Keratinocyte (primary cell): ENCODE measurements around the gene RSBN1. TPM values are rescaled to one million over a fixed set of nuclear protein-coding genes. Genes with fewer than 3 reads are reported as not detected.

Source experiments
- DNase-seq: peaks from one replicate; pipeline ENCODE4 v3.0.0-alpha.2; 2011; ENCODE audit warnings: low read depth, missing footprints, low spot score
- FAIRE-seq: peaks from 2 replicates; lab custom pipeline; 2011; peaks lifted over from hg19 to GRCh38; lab: Jason Lieb, UNC
- H2AFZ ChIP-seq: 2 replicates; pipeline ENCODE4 v1.6.0; 2012; ENCODE audit warnings: low read length, control low read depth, inconsistent platforms; ENCODE audit not compliant: control insufficient read depth
- H3K27ac ChIP-seq: 2 replicates; pipeline ENCODE4 v1.5.1; 2011; ENCODE audit warnings: low read length; ENCODE audit not compliant: control insufficient read depth, insufficient read depth
- H3K27me3 ChIP-seq: 3 replicates; pipeline ENCODE4 v1.6.0; 2011; ENCODE audit warnings: low read length; ENCODE audit not compliant: control insufficient read depth, insufficient read depth; ENCODE audit errors: extremely low read depth
- H3K36me3 ChIP-seq, 2 experiments: 2 replicates in 1 of 2; 3 replicates in 1 of 2; pipeline ENCODE4 v1.5.1; 2011; ENCODE audit warnings: low read length in 2 of 2, mild to moderate bottlenecking in 1 of 2; ENCODE audit not compliant: control insufficient read depth in 2 of 2, insufficient read depth in 2 of 2; ENCODE audit errors: extremely low read depth in 1 of 2
- H3K4me1 ChIP-seq: 3 replicates; pipeline ENCODE4 v1.5.1; 2011; ENCODE audit warnings: low read length; ENCODE audit not compliant: control insufficient read depth, insufficient read depth; ENCODE audit errors: extremely low read depth
- H3K4me2 ChIP-seq: 3 replicates; pipeline ENCODE4 v1.6.0; 2011; ENCODE audit warnings: low read depth, low read length; ENCODE audit not compliant: control insufficient read depth, insufficient read depth; ENCODE audit errors: extremely low read depth
- H3K4me3 ChIP-seq, 3 experiments: fragments of 200-600 bp in 1 of 3; sonication (generic) in 1 of 3; 2 replicates in 2 of 3; 3 replicates in 1 of 3; pipeline ENCODE4 v1.5.1; 2011 to 2016; ENCODE audit warnings: low read length in 3 of 3, mild to moderate bottlenecking in 3 of 3, control low read depth in 2 of 3, inconsistent platforms in 1 of 3, low read depth in 1 of 3, mixed read lengths in 1 of 3, mixed run types in 1 of 3, moderate library complexity in 1 of 3; ENCODE audit not compliant: control insufficient read depth in 2 of 3, insufficient read depth in 2 of 3; ENCODE audit errors: extremely low read depth in 1 of 3
- H3K79me2 ChIP-seq: 2 replicates; pipeline ENCODE4 v1.6.0; 2012; ENCODE audit warnings: low read length; ENCODE audit not compliant: control insufficient read depth, insufficient read depth
- H3K9ac ChIP-seq: 3 replicates; pipeline ENCODE4 v1.6.0; 2011; ENCODE audit warnings: low read length; ENCODE audit not compliant: control insufficient read depth, insufficient read depth; ENCODE audit errors: extremely low read depth
- H3K9me1 ChIP-seq: 3 replicates; pipeline ENCODE4 v1.6.0; 2011; ENCODE audit warnings: low read length; ENCODE audit not compliant: control insufficient read depth, insufficient read depth; ENCODE audit errors: extremely low read depth
- H3K9me3 ChIP-seq: 2 replicates; pipeline ENCODE4 v1.5.1; 2012; ENCODE audit warnings: low read depth, low read length; ENCODE audit not compliant: control insufficient read depth
- H4K20me1 ChIP-seq: 3 replicates; pipeline ENCODE4 v1.6.0; 2011; ENCODE audit warnings: low read length; ENCODE audit not compliant: control insufficient read depth, insufficient read depth; ENCODE audit errors: extremely low read depth
- EZH2 ChIP-seq: IDR thresholded peaks from one replicate; pipeline ENCODE4 v1.6.1; 2012; ENCODE audit warnings: inconsistent platforms, mild to moderate bottlenecking, low read length, moderate library complexity
- dilution Hi-C: fragments of 300-500 bp; cut with MboI; formaldehyde crosslinking; loops from one replicate; pipeline ENCODE4 v1.7.0; 2020; ENCODE audit warnings: low sequenced_read_pairs; ENCODE audit not compliant: extremely low pct_ligation_motif_present
- polyA plus RNA-seq, 5 experiments: library from polyadenylated mRNA; depleted of rRNA in 3 of 5; stranded (reverse) in 3 of 5; stranded (forward) in 1 of 5; unstranded in 1 of 5; fragments of >200 nt; gene quantifications; 1 replicate in 1 of 5; 2 replicates in 3 of 5; 3 replicates in 1 of 5; pipeline versions ENCODE4 v1.2.1 to v1.2.3, GENCODE V29; 2011 to 2012; ENCODE audit warnings: missing spikeins in 2 of 5, low read depth in 1 of 5, low replicate concordance in 1 of 5
- TF ChIP-seq, protein P1 (sequence below), 3 experiments: IDR thresholded peaks in 1 of 3; conservative IDR thresholded peaks in 1 of 3; optimal IDR thresholded peaks in 1 of 3; 2 replicates in 2 of 3; 3 replicates in 1 of 3; pipeline versions ENCODE3 to v1.5.1; 2011; ENCODE audit warnings: low read length in 3 of 3, mild to moderate bottlenecking in 3 of 3, moderate library complexity in 2 of 3, control low read depth in 1 of 3, inconsistent platforms in 1 of 3; ENCODE audit not compliant: insufficient read depth in 2 of 3; ENCODE audit errors: extremely low read depth in 1 of 3

The RSBN1 gene
- polyA plus RNA-seq, 1 donor (not counting 4 experiments of a cell fraction or from before 2014, with no cell fraction given) = 10.4 TPM

DNA sequence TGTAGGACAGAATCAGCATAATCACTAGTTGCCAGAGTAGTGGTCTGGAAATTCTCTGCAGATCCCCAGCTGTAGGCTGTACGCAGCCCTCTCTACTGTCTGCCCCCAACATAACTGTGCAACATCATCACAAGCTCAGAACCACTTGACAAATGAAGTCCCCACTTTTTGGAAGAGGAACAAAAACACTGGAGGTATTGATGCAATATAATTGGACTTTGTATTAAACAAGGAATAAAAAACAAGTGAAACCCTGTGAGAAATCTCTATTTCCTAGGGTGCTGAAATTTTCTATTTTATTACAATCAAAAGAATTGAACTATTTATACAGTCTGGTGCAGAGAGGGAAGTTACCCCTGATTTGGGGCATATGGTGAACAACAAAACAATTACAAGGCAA lies 68.2 kb downstream of the RSBN1 start:
- H3K4me2 ChIP-seq = no peak overlapping the region
- no peak overlapping the region for H3K4me3 ChIP-seq
- no peaks in the 10 kb centered on the region for H3K9me1 ChIP-seq
- H3K9me3 ChIP-seq = no peaks in the 10 kb centered on the region
- peaks cover 7% of the 10 kb centered on the region for H3K4me1 ChIP-seq
- no peaks in the 10 kb centered on the region for H3K27me3 ChIP-seq
- no peak for DNase-seq
- FAIRE-seq = no peak
- H2AFZ ChIP-seq = no peak overlapping the region
- no peaks in the 10 kb centered on the region for H4K20me1 ChIP-seq
- no peaks in the 10 kb centered on the region for H3K36me3 ChIP-seq
- H3K9ac ChIP-seq = no peak overlapping the region
- no peaks in the 10 kb centered on the region for H3K79me2 ChIP-seq
- TF ChIP-seq EZH2 = no peak
- dilution Hi-C loops = no loop called here
- H3K27ac ChIP-seq = no peak overlapping the region

DNA sequence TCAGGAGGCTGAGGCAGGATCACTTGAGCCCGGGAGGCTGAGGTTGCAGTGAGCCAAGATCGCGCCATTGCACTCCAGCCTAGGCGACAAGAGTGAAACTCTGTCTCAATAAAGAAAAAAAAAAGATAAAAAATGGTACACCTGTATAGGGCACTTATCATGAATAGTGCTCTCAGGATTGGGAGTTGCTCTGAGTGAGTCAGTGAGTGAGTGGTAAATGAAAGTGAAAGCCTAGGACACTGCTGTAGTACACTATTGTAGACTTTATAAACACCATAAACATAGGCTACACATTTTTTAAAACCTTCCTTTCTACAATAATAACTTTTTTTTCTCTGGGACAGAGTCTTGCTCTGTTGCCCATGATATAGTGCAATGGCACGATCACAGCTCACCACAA lies 69.8 kb downstream of the RSBN1 start:
- FAIRE-seq (no peak), DNase-seq (no peak)
- Histone ChIP-seq H3K4me1 (peaks cover 3% of the 10 kb centered on the region), H3K36me3 (no peaks in the 10 kb centered on the region), H2AFZ (no peak overlapping the region), H3K9me1 (no peaks in the 10 kb centered on the region), H3K9me3 (no peaks in the 10 kb centered on the region), H3K27me3 (no peaks in the 10 kb centered on the region), H4K20me1 (no peaks in the 10 kb centered on the region), H3K9ac (no peak overlapping the region), H3K79me2 (no peaks in the 10 kb centered on the region), H3K27ac (no peak overlapping the region), H3K4me3 (no peak overlapping the region), H3K4me2 (no peak overlapping the region)
- dilution Hi-C loops = no loop called here
- no peak for TF ChIP-seq EZH2
- TF ChIP-seq, protein P1, sequence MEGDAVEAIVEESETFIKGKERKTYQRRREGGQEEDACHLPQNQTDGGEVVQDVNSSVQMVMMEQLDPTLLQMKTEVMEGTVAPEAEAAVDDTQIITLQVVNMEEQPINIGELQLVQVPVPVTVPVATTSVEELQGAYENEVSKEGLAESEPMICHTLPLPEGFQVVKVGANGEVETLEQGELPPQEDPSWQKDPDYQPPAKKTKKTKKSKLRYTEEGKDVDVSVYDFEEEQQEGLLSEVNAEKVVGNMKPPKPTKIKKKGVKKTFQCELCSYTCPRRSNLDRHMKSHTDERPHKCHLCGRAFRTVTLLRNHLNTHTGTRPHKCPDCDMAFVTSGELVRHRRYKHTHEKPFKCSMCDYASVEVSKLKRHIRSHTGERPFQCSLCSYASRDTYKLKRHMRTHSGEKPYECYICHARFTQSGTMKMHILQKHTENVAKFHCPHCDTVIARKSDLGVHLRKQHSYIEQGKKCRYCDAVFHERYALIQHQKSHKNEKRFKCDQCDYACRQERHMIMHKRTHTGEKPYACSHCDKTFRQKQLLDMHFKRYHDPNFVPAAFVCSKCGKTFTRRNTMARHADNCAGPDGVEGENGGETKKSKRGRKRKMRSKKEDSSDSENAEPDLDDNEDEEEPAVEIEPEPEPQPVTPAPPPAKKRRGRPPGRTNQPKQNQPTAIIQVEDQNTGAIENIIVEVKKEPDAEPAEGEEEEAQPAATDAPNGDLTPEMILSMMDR (optimal IDR thresholded peaks at IDR 0.05 in 1 of 3, IDR thresholded peaks at IDR 0.05 in 1 of 3, conservative IDR thresholded peaks at IDR 0.05 in 1 of 3; ENCODE audit: extremely low read depth in 1 of 3, insufficient read depth in 2 of 3, low read length in 3 of 3) = no peak

DNA sequence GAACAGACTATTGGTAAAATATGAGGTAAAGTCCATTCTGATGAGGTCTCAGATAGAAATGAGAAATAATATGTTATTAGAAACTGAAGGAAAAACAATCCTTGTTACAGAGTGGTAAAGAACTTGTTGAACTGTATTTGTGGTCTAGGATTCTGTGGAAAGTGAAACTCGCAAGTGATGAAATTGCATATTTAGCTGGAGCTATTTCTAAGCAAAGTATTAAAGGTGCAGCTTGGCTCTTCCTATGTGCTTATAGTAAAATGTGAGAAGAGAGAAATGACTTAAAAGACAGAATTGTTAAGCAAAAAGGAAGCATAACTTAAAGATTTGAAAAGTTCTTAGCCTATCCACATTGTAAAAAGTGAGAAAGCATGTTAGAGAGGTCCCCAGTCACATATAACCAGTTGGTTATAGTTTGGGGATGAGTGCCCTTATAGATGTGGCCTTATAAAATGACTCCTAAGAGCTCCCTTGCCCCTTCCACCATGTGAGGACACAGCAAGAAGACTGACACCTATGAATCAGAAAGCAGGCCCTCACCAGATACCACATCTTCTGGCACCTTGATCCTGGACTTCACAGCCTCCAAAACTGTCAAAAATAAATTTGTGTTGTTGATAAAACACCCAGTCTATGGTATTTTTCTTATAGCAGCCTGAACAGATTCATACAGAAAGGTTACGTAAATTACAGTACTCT lies 77.8 kb downstream of the RSBN1 start:
- no peaks in the 10 kb centered on the region for H3K36me3 ChIP-seq
- H3K4me1 ChIP-seq = no peaks in the 10 kb centered on the region
- no peaks in the 10 kb centered on the region for H3K9me1 ChIP-seq
- no peak overlapping the region for H3K4me2 ChIP-seq
- FAIRE-seq = no peak
- no peak overlapping the region for H3K4me3 ChIP-seq
- no peak for DNase-seq
- no peaks in the 10 kb centered on the region for H3K9me3 ChIP-seq
- TF ChIP-seq, protein P1 (optimal IDR thresholded peaks at IDR 0.05 in 1 of 3, IDR thresholded peaks at IDR 0.05 in 1 of 3, conservative IDR thresholded peaks at IDR 0.05 in 1 of 3; ENCODE audit: extremely low read depth in 1 of 3, insufficient read depth in 2 of 3, low read length in 3 of 3) = no peak
- no peak for TF ChIP-seq EZH2
- no peaks in the 10 kb centered on the region for H3K27me3 ChIP-seq
- H3K9ac ChIP-seq = no peak overlapping the region
- H3K27ac ChIP-seq = no peak overlapping the region
- H3K79me2 ChIP-seq = no peaks in the 10 kb centered on the region
- dilution Hi-C loops = no loop called here
- H2AFZ ChIP-seq = no peak overlapping the region
- H4K20me1 ChIP-seq = no peaks in the 10 kb centered on the region
